GM10266 (cell line): ENCODE data around the gene ERC2.

Experiments
- DNase-seq: peaks from one replicate; pipeline ENCODE4 v3.0.0; 2012; ENCODE audit errors: extremely low spot score
- TF ChIP-seq, protein P1 (sequence below): IDR thresholded peaks from 2 replicates; pipeline ENCODE4 v1.5.1; 2012; ENCODE audit warnings: mild to moderate bottlenecking, low read depth; ENCODE audit not compliant: control insufficient read depth, insufficient read depth; ENCODE audit errors: missing control alignments

Gene ERC2

DNA sequence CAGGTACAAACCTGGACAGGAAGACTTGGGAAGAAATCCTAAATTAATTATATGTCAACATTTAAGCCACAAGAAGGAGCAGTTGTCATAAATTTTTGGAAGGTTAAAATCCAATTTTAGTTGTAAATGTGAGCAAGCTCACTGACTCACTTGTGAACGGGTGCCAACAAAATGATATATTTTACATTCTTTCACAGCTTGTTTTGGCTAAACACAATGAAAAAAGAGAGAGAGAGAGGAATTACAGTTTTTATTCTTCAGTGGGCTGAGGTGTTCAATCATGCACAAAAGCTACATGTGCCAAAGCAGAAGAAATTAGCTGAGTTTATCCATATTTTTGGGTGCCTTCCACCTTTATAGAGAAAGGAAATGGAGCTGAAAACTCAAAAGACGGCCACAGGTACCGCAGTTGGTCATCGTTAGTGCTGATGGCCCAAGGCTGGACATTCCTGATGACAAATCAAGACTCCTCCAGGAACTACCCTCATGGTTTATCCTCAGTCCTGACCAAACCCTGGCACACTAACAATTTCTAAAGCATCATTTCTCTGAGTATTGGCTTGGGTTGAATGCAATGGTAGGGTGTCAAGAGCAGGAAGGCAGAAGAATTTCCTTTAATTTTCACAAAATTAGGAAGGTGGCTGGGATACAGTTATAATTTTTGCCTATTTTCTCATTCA, 943.6 kb downstream of the ERC2 start:
- TF ChIP-seq, protein P1, sequence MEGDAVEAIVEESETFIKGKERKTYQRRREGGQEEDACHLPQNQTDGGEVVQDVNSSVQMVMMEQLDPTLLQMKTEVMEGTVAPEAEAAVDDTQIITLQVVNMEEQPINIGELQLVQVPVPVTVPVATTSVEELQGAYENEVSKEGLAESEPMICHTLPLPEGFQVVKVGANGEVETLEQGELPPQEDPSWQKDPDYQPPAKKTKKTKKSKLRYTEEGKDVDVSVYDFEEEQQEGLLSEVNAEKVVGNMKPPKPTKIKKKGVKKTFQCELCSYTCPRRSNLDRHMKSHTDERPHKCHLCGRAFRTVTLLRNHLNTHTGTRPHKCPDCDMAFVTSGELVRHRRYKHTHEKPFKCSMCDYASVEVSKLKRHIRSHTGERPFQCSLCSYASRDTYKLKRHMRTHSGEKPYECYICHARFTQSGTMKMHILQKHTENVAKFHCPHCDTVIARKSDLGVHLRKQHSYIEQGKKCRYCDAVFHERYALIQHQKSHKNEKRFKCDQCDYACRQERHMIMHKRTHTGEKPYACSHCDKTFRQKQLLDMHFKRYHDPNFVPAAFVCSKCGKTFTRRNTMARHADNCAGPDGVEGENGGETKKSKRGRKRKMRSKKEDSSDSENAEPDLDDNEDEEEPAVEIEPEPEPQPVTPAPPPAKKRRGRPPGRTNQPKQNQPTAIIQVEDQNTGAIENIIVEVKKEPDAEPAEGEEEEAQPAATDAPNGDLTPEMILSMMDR: no peak
- no peak for DNase-seq

DNA sequence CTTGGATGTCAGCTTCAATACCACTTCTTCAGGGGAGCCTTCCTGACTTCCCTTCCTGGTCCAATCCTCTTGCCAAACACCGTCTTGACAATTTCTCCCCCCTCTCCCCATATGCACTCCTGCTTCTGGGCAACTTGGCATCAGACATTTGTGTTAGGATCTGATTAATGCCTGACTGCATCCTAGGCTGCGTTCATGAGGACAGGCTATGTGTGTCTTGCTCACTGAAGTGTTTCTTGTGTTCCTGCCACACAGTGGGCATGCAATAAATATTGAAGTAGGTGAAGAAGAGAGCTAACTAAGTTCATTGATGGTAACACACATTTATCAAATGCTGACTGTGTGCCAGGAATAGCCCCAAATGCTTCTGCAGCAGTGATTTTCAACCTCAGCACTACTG, 944.8 kb downstream of the ERC2 start:
- DNase-seq: no peak
- TF ChIP-seq, protein P1: no peak

- DNase-seq: no peak
- TF ChIP-seq, protein P1: no peak
Measured at GRCh38 chr3:55521738-55522421, 946.4 kb downstream of the ERC2 start.

GRCh38 chr3:55521064-55521737, 947.1 kb downstream of the ERC2 start:
- DNase-seq: no peak

DNA sequence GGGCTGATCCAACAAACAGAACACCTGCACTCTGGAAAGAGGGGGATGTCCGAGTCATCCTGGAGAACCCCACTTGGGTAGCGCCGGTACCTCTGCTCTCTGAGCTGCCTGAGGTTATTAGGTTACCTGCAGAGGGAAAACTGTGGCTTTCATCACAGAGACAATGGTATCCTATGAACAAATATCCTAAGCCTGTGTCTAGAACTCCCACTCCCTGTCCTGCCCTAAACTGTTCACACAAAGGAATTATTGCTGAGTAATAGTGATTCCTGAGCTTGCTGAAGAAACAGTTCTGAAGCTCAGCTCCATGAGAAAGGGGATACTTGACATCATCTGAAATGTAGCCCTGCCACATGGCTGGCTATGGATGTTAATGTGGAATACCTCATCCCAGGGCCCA, 949.2 kb downstream of the ERC2 start:
- TF ChIP-seq, protein P1: no peak

More at GRCh38 chr3:55521064-55521737, 947.1 kb downstream of the ERC2 start:
- TF ChIP-seq, protein P1: no peak

GRCh38 chr3:55518451-55518850, 949.8 kb downstream of the ERC2 start:
- TF ChIP-seq, protein P1: no peak

More for the DNA sequence above, 949.2 kb downstream of the ERC2 start:
- DNase-seq: no peak

More at GRCh38 chr3:55518451-55518850, 949.8 kb downstream of the ERC2 start:
- no peak for DNase-seq
